BJ (cell line): ENCODE results near the gene COBLL1. TPM values are rescaled to one million over a fixed set of nuclear protein-coding genes. Genes with fewer than 3 reads are reported as not detected.

Experiments
- CTCF ChIA-PET: fragments of 350-600 bp; formaldehyde crosslinking; extraction: SDS; loops from one replicate; lab custom pipeline; 2021; ENCODE audit warnings: antibody characterized with exemption, inconsistent platforms; lab: Yijun Ruan, JAX
- POLR2A ChIA-PET: fragments of 300-600 bp; sonication (Branson Sonifier 250); formaldehyde crosslinking; extraction: SDS; loops from one replicate; lab custom pipeline; 2021; ENCODE audit warnings: antibody characterized with exemption; lab: Charles Lee
- DNase-seq: peaks from one replicate; pipeline ENCODE4 v3.0.0-alpha.2; 2011; ENCODE audit warnings: low read depth
- H3K27me3 ChIP-seq: 2 replicates; pipeline ENCODE4 v1.6.0; 2011; ENCODE audit warnings: low read length; ENCODE audit not compliant: control insufficient read depth, insufficient read depth
- H3K36me3 ChIP-seq: 2 replicates; pipeline ENCODE4 v1.5.1; 2011; ENCODE audit warnings: low read length; ENCODE audit not compliant: control insufficient read depth, insufficient read depth
- H3K4me3 ChIP-seq: 2 replicates; pipeline ENCODE4 v1.5.1; 2011; ENCODE audit warnings: low read depth, mild to moderate bottlenecking, control low read depth, low read length
- CTCF ChIP-seq: IDR thresholded peaks from 2 replicates; pipeline ENCODE4 v1.5.1; 2011; ENCODE audit warnings: low read depth, mild to moderate bottlenecking, control low read depth, inconsistent platforms, low read length, moderate library complexity; ENCODE audit not compliant: insufficient read depth
- polyA plus RNA-seq: library from polyadenylated mRNA; depleted of rRNA; stranded (reverse); fragments of >200 nt; gene quantifications from 2 replicates; pipeline ENCODE4 v1.2.3, GENCODE V29; 2011

The COBLL1 gene
- polyA plus RNA-seq, 1 experiment = 34.2 TPM

- no peaks in the 10 kb centered on the region for H3K27me3 ChIP-seq
- no peak for TF ChIP-seq CTCF
- POLR2A ChIA-PET = no interaction called here
- no peak overlapping the region for H3K4me3 ChIP-seq
- CTCF ChIA-PET = interaction anchor here (1.2 to 2.1 kb wide), 4 partner anchors 9 to 17 kb away, joined by 3 to 7 read pairs (median 6); partner anchors contain the start of gene COBLL1
- no peaks in the 10 kb centered on the region for H3K36me3 ChIP-seq
- DNase-seq = no peak
Measured at GRCh38 chr2:164859251-164859818, 17.7 kb upstream of the COBLL1 start.

- DNase-seq = no peak
- no peak overlapping the region for H3K4me3 ChIP-seq
- ChIA-PET POLR2A (no interaction called here), CTCF (interaction anchor here (1.3 kb wide), 1 partner anchor 9 kb away, joined by 4 read pairs; no protein-coding TSS in a partner anchor)
- no peaks in the 10 kb centered on the region for H3K27me3 ChIP-seq
- no peak for TF ChIP-seq CTCF
- no peaks in the 10 kb centered on the region for H3K36me3 ChIP-seq
Measured at GRCh38 chr2:164852086-164852485, 10.5 kb upstream of the COBLL1 start.

- POLR2A ChIA-PET = no interaction called here
- DNase-seq = no peak
- Histone ChIP-seq H3K36me3 (no peaks in the 10 kb centered on the region), H3K4me3 (no peak overlapping the region), H3K27me3 (no peaks in the 10 kb centered on the region)
- CTCF ChIA-PET = interaction anchor here (1.2 to 1.3 kb wide), 2 partner anchors 8 to 11 kb away, joined by 3 to 4 read pairs; partner anchors contain the start of gene COBLL1
- no peak for TF ChIP-seq CTCF
Measured at GRCh38 chr2:164850235-164850634, 8.6 kb upstream of the COBLL1 start.

GRCh38 chr2:164849506-164849905 lies 7.9 kb upstream of the COBLL1 start:
- no peak for TF ChIP-seq CTCF
- ChIA-PET CTCF (interaction anchor here (0.6 to 1.2 kb wide), 2 partner anchors 12 to 13 kb away, joined by 3 to 4 read pairs; no protein-coding TSS in a partner anchor), POLR2A (no interaction called here)
- DNase-seq = no peak
- H3K27me3 ChIP-seq = no peaks in the 10 kb centered on the region
- no peak overlapping the region for H3K4me3 ChIP-seq
- no peaks in the 10 kb centered on the region for H3K36me3 ChIP-seq

GRCh38 chr2:164847981-164848741 lies 6.5 kb upstream of the COBLL1 start:
- Histone ChIP-seq H3K36me3 (no peaks in the 10 kb centered on the region), H3K4me3 (no peak overlapping the region), H3K27me3 (no peaks in the 10 kb centered on the region)
- no peak for TF ChIP-seq CTCF
- ChIA-PET POLR2A (no interaction called here), CTCF (interaction anchor here (1.0 to 1.2 kb wide), 4 partner anchors 11 to 145 kb away, joined by 3 to 5 read pairs (median 4); no protein-coding TSS in a partner anchor)
- DNase-seq = peak; percentile 59
